Stimulated activated CD8-positive, alpha-beta memory T cell treated with anti-CD3 and anti-CD28 coated beads, Interleukin-4, amount 100 ng/mL, for 4 hours (primary cell): ENCODE measurements around the gene PRICKLE2.

Experiments
- DNase-seq, 2 donors: peaks; one replicate each; pipeline ENCODE4 v3.0.0-alpha.2; 2020; ENCODE audit warnings: low read depth in 2 of 2, low spot score in 1 of 2

The PRICKLE2 gene

GRCh38 chr3:64254443-64254842 is 29.2 kb upstream of the PRICKLE2 start:
- DNase-seq, result no peak

GRCh38 chr3:64253689-64254088 is 28.4 kb upstream of the PRICKLE2 start:
- no peak for DNase-seq

- DNase-seq, result no peak
These were observed 25.8 kb upstream of the PRICKLE2 start for GRCh38 chr3:64251019-64251418.

- DNase-seq, result no peak
These were observed 22.9 kb upstream of the PRICKLE2 start for GRCh38 chr3:64247991-64248646.

- DNase-seq, result no peak
These were observed 19.0 kb upstream of the PRICKLE2 start for GRCh38 chr3:64244011-64244942.

GRCh38 chr3:64242435-64242834 is 17.2 kb upstream of the PRICKLE2 start:
- DNase-seq, result no peak

GRCh38 chr3:64240959-64241358 is 15.7 kb upstream of the PRICKLE2 start:
- DNase-seq, result no peak

- DNase-seq, result no peak
These were observed 15.1 kb upstream of the PRICKLE2 start for GRCh38 chr3:64240396-64240795.

GRCh38 chr3:64239841-64240240 is 14.6 kb upstream of the PRICKLE2 start:
- no peak for DNase-seq

- DNase-seq, result no peak
These were observed 13.9 kb upstream of the PRICKLE2 start for GRCh38 chr3:64238971-64239667.

- no peak for DNase-seq
These were observed 11.8 kb upstream of the PRICKLE2 start for GRCh38 chr3:64237083-64237482.

GRCh38 chr3:64235605-64236004 is 10.3 kb upstream of the PRICKLE2 start:
- no peak for DNase-seq

- no peak for DNase-seq
These were observed 9.3 kb upstream of the PRICKLE2 start for GRCh38 chr3:64234571-64234970.

- DNase-seq, result no peak
These were observed 7.6 kb upstream of the PRICKLE2 start for GRCh38 chr3:64232821-64233220.

GRCh38 chr3:64229903-64230302 is 4.6 kb upstream of the PRICKLE2 start:
- DNase-seq, result no peak

- DNase-seq, result no peak
These were observed 2.8 kb upstream of the PRICKLE2 start for GRCh38 chr3:64228110-64228509.

- DNase-seq, result no peak
These were observed 1.5 kb upstream of the PRICKLE2 start for GRCh38 chr3:64226730-64227129.

GRCh38 chr3:64225695-64226499 is 631 bp upstream of the PRICKLE2 start:
- no peak for DNase-seq

- DNase-seq, result no peak
These were observed 1.2 kb downstream of the PRICKLE2 start for GRCh38 chr3:64223791-64224745.
